K562 (cell line): ENCODE results near the gene POLR2L. TPM values are rescaled to one million over a fixed set of nuclear protein-coding genes. Genes with fewer than 3 reads are reported as not detected.
A peak's percentile ranks its signal among the peaks of the same experiment; 100 is the strongest.

Experiments
- ASH1L ChIP-seq: fragments of 450-650 bp; IDR thresholded peaks from 2 replicates; pipeline ENCODE4 v1.6.1; 2018; ENCODE audit warnings: borderline replicate concordance, mild to moderate bottlenecking, low read depth; ENCODE audit not compliant: partially characterized antibody
- MYC ChIP-seq, 2 experiments: fragments of 250-450 bp in 1 of 2; sonication (Bioruptor Pico) in 1 of 2; IDR thresholded peaks; 2 replicates each; pipeline versions ENCODE4 v1.5.1 to v1.6.1; 2012 to 2021; ENCODE audit warnings: low read depth in 2 of 2, borderline replicate concordance in 1 of 2, improper control_type of control experiment in 1 of 2, low read length in 1 of 2, mild to moderate bottlenecking in 1 of 2, moderate library complexity in 1 of 2
- SMAD2 ChIP-seq: fragments of 150-350 bp; IDR thresholded peaks from 2 replicates; pipeline ENCODE4 v1.6.1; 2014; ENCODE audit warnings: low read depth, mild to moderate bottlenecking, low read length
- polyA plus RNA-seq, 8 experiments: library from polyadenylated mRNA; depleted of rRNA in 4 of 8; stranded (reverse) in 5 of 8; unstranded in 3 of 8; fragments of >200 nt; fragmentation: Nextera tagmentation in 2 of 8; fragmentation: Illumina TruSeq in 1 of 8; extraction: Ambion mirVana in 2 of 8; extraction: Trizol in 1 of 8; gene quantifications; 2 replicates each; pipeline versions ENCODE4 v1.2.1 to v1.2.3, GENCODE V29; 2011 to 2014; ENCODE audit warnings: inconsistent platforms in 1 of 8, missing spikeins in 1 of 8
- total RNA-seq, 7 experiments: library from RNA; depleted of rRNA in 6 of 7; stranded (reverse); fragments of >200 nt in 6 of 7; fragmentation: Illumina TruSeq in 2 of 7; extraction: Trizol in 2 of 7; gene quantifications; 2 replicates each; pipeline versions ENCODE4 v1.2.1 to v1.2.3, GENCODE V29; 2011 to 2021; ENCODE audit warnings: low replicate concordance in 1 of 7
- TF ChIP-seq, protein P1 (sequence below): fragments of 250-450 bp; sonication (Bioruptor Pico); IDR thresholded peaks from 2 replicates; pipeline ENCODE4 v1.4.0; 2020

POLR2L gene
- total and polyA plus RNA-seq, 9 of the 15 experiments (the other 6 are each of a cell fraction or from before 2014, with no cell fraction given): 38.3 to 688 (median 108) TPM

DNA sequence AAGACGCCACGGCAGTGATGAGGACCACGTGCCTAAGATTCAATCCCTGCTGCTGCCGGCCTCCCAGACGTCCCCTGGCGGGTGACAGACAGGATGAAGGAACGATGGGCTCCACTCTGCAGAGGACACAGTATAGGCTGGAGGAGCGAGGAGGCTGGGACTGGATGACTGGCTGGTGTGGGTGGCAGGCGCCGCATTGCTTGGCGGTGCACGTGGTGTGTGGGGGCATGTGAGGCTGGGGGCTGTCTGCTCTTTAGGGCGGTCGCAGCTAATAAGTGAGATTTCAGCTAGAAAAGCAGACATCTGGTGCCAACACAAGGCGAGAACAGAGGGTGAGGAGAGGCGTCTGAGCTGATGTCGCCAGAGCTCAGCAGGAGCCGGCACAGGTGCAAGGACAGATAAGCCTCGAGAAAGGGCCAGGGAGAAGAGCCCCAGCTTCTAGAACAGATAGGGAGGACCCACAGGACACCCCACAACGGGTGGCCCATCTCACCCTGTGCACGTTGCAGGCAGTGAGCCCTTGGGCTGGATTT is 33.5 kb upstream of the POLR2L start (continued):
- TF ChIP-seq, protein P1, sequence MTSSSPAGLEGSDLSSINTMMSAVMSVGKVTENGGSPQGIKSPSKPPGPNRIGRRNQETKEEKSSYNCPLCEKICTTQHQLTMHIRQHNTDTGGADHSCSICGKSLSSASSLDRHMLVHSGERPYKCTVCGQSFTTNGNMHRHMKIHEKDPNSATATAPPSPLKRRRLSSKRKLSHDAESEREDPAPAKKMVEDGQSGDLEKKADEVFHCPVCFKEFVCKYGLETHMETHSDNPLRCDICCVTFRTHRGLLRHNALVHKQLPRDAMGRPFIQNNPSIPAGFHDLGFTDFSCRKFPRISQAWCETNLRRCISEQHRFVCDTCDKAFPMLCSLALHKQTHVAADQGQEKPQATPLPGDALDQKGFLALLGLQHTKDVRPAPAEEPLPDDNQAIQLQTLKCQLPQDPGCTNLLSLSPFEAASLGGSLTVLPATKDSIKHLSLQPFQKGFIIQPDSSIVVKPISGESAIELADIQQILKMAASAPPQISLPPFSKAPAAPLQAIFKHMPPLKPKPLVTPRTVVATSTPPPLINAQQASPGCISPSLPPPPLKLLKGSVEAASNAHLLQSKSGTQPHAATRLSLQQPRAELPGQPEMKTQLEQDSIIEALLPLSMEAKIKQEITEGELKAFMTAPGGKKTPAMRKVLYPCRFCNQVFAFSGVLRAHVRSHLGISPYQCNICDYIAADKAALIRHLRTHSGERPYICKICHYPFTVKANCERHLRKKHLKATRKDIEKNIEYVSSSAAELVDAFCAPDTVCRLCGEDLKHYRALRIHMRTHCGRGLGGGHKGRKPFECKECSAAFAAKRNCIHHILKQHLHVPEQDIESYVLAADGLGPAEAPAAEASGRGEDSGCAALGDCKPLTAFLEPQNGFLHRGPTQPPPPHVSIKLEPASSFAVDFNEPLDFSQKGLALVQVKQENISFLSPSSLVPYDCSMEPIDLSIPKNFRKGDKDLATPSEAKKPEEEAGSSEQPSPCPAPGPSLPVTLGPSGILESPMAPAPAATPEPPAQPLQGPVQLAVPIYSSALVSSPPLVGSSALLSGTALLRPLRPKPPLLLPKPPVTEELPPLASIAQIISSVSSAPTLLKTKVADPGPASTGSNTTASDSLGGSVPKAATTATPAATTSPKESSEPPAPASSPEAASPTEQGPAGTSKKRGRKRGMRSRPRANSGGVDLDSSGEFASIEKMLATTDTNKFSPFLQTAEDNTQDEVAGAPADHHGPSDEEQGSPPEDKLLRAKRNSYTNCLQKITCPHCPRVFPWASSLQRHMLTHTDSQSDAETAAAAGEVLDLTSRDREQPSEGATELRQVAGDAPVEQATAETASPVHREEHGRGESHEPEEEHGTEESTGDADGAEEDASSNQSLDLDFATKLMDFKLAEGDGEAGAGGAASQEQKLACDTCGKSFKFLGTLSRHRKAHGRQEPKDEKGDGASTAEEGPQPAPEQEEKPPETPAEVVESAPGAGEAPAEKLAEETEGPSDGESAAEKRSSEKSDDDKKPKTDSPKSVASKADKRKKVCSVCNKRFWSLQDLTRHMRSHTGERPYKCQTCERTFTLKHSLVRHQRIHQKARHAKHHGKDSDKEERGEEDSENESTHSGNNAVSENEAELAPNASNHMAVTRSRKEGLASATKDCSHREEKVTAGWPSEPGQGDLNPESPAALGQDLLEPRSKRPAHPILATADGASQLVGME: no peak
- no peak for TF ChIP-seq SMAD2
- 0 out of 2 replicates have a peak, but pooled peaks have one; percentile 33 for TF ChIP-seq MYC (IDR thresholded peaks at IDR 0.05; ENCODE audit: low read depth, low read length)
- no peak for TF ChIP-seq MYC (CRISPR knock-in tag; IDR thresholded peaks at IDR 0.05; ENCODE audit: borderline replicate concordance, low read depth)
- TF ChIP-seq ASH1L: no peak
